ENCODE measurements around the gene HABP4.

HABP4 gene

DNA sequence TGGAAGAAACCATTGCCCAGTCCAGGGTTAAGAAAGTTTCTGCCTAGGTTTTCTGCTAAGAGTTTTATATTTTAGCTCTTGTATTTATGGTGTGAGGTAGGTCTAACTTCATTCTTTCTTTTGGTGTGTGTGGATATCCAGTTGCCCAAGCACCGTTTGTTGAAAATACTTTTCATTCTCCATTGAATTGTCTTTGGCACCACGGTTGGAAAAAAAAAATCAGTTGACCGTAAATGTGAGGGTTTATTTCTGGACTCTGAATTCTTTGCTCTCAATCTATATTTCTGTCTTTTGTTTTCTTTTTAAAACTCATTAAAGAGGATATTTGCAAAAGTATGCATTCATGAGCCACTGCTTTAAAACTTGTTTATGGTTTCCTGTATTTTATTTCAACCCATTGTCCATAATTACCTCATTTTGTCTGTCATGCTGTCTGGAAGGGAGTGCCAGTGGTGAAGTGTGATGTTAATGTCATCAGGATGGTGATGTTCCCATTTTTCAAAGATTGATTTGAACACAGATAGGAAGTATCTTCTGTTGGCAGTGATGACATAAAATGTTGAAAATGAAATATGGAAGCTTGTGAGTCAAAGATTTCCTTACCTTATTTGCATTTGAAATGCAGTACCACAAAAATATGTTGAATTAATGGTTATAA, 33.9 kb downstream of the HABP4 start:
- no peak overlapping the region for H3K9ac ChIP-seq (ENCODE audit: low read depth, low read length)

DNA sequence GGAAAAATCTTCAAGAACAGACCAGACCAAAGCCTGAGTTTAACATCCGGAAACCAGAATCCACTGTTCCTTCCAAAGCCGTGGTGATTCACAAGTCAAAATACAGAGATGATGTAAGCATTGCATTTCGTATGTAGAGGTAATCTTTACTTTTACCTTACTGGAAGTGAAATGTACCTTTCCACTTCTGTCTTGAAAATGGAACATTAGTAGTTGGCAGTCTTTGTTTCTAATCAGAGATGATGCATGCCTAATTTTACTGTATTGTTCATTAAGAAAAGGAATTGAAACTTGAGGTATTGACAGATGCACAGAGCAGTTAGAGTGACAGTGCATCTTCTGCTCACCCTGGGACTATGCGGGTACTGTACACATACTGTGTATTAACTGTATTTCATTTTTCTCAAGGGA, 34.6 kb downstream of the HABP4 start:
- H3K4me1 ChIP-seq (ENCODE audit: control insufficient read depth, insufficient read depth, low read length), result no peaks in the 10 kb centered on the region
- H3K9me3 ChIP-seq (ENCODE audit: control insufficient read depth, insufficient read depth, low read length), result no peaks in the 10 kb centered on the region
- H3K27me3 ChIP-seq (ENCODE audit: control insufficient read depth, insufficient read depth, low read length), result no peaks in the 10 kb centered on the region
- peaks cover 5% of the 10 kb centered on the region for H3K36me3 ChIP-seq (ENCODE audit: control insufficient read depth, insufficient read depth, low read length)
- H3K9ac ChIP-seq (ENCODE audit: low read depth, low read length), result no peak overlapping the region
- no peak overlapping the region for H3K4me3 ChIP-seq (ENCODE audit: low read depth, low read length)

More for the DNA sequence above, 33.9 kb downstream of the HABP4 start:
- Histone ChIP-seq H3K27me3 (ENCODE audit: control insufficient read depth, insufficient read depth, low read length) (no peaks in the 10 kb centered on the region), H3K9me3 (ENCODE audit: control insufficient read depth, insufficient read depth, low read length) (no peaks in the 10 kb centered on the region), H3K36me3 (ENCODE audit: control insufficient read depth, insufficient read depth, low read length) (peaks cover 5% of the 10 kb centered on the region), H3K4me3 (ENCODE audit: low read depth, low read length) (no peak overlapping the region), H3K4me1 (ENCODE audit: control insufficient read depth, insufficient read depth, low read length) (no peaks in the 10 kb centered on the region)

DNA sequence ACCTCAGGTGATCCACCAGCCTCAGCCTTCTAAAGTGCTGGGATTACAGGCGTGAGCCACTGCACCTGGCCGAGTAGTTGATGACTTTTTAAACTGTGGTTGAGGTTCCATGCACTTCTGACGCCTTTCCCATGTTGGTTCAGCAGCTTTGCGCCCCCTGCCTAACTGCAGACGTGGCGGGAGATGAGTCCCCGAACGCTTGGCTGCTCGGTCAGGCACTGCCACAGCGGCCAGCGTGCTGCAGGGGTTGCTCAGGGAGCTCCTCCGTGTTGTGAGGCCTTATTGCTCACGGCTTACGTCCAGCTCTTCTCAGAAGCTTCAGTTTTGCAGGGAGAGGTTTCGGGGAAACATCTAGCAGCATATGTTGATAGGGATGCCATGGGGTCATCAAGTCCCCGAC, 35.3 kb downstream of the HABP4 start:
- H3K9ac ChIP-seq (ENCODE audit: low read depth, low read length), result no peak overlapping the region
- no peak overlapping the region for H3K4me3 ChIP-seq (ENCODE audit: low read depth, low read length)
- H3K36me3 ChIP-seq (ENCODE audit: control insufficient read depth, insufficient read depth, low read length), result peaks cover 5% of the 10 kb centered on the region
- no peaks in the 10 kb centered on the region for H3K4me1 ChIP-seq (ENCODE audit: control insufficient read depth, insufficient read depth, low read length)
- no peaks in the 10 kb centered on the region for H3K27me3 ChIP-seq (ENCODE audit: control insufficient read depth, insufficient read depth, low read length)
- H3K9me3 ChIP-seq (ENCODE audit: control insufficient read depth, insufficient read depth, low read length), result no peaks in the 10 kb centered on the region

DNA sequence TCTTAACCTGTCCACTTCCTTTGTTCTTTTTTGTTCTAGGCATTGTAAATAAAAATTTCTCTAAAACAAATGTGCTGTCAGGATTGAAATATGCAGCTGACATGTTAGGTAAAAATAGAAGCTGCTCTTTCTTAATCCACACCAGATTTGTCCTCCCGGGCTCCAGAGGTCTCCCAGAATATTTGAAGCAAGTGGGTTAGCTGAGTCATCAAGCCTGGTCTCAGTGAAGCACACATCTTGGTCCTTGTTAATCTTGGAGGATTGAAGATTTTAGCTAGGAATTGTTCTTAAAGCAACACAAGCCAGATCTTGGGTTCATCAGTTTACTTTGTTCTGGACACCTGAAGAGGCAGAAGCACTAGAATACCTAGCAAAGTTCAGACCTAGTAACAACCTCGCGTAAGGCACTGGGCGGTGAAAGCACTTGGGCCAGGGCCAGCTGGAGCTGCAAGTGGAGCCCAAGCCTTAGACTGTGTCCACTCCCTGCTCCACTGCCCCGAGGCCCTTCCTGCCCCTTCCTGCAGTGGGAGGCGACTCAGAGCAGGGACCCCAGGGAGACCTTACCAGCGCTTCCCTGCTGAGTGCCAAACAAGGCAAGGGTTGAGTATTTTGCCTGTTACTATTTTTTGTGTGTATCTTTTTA, 36.5 kb downstream of the HABP4 start:
- H3K9ac ChIP-seq (ENCODE audit: low read depth, low read length), result no peak overlapping the region
- no peak overlapping the region for H3K4me3 ChIP-seq (ENCODE audit: low read depth, low read length)
- no peaks in the 10 kb centered on the region for H3K9me3 ChIP-seq (ENCODE audit: control insufficient read depth, insufficient read depth, low read length)
- peaks cover 10% of the 10 kb centered on the region for H3K36me3 ChIP-seq (ENCODE audit: control insufficient read depth, insufficient read depth, low read length)
- no peaks in the 10 kb centered on the region for H3K27me3 ChIP-seq (ENCODE audit: control insufficient read depth, insufficient read depth, low read length)
- H3K4me1 ChIP-seq (ENCODE audit: control insufficient read depth, insufficient read depth, low read length), result no peaks in the 10 kb centered on the region

DNA sequence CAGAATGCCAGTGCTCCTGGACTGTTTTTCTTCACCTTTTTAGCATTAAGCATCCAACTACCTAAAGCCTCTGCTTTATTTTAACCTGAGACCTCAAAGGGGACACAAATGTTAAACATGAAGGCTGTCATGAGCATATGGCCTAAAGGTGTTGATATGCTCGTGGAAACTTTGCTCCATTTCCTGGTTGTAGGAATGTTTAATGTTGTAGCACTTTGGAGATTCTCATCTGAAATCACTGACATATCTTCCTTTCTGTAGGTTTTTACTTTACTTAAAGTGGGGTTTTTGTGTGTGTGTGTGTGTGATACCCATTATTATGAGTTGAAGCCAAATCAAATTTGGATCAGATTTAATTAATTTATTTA, 37.0 kb downstream of the HABP4 start:
- no peaks in the 10 kb centered on the region for H3K4me1 ChIP-seq (ENCODE audit: control insufficient read depth, insufficient read depth, low read length)
- H3K9me3 ChIP-seq (ENCODE audit: control insufficient read depth, insufficient read depth, low read length), result no peaks in the 10 kb centered on the region
- H3K27me3 ChIP-seq (ENCODE audit: control insufficient read depth, insufficient read depth, low read length), result no peaks in the 10 kb centered on the region
- no peak overlapping the region for H3K4me3 ChIP-seq (ENCODE audit: low read depth, low read length)
- no peak overlapping the region for H3K9ac ChIP-seq (ENCODE audit: low read depth, low read length)
- peaks cover 10% of the 10 kb centered on the region for H3K36me3 ChIP-seq (ENCODE audit: control insufficient read depth, insufficient read depth, low read length)

DNA sequence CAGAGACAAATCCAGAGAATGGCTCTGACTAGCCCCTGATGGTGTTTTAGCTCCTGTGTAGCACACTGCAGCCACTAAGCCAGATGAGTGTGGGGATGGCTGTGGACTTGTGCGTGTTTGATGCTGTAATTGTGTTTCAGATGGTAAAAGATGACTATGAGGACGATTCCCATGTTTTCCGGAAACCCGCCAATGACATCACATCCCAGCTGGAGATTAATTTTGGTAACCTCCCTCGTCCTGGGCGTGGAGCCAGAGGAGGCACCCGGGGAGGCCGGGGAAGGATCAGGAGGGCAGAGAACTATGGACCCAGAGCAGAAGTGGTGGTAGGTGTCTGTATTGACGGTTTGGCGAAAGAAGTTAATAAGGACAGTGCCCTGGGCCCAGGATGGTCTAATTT, 38.0 kb downstream of the HABP4 start:
- H3K9ac ChIP-seq (ENCODE audit: low read depth, low read length), result no peak overlapping the region
- H3K9me3 ChIP-seq (ENCODE audit: control insufficient read depth, insufficient read depth, low read length), result no peaks in the 10 kb centered on the region
- H3K4me3 ChIP-seq (ENCODE audit: low read depth, low read length), result no peak overlapping the region
- no peaks in the 10 kb centered on the region for H3K27me3 ChIP-seq (ENCODE audit: control insufficient read depth, insufficient read depth, low read length)
- H3K36me3 ChIP-seq (ENCODE audit: control insufficient read depth, insufficient read depth, low read length), result peaks cover 13% of the 10 kb centered on the region
- H3K4me1 ChIP-seq (ENCODE audit: control insufficient read depth, insufficient read depth, low read length), result no peaks in the 10 kb centered on the region

DNA sequence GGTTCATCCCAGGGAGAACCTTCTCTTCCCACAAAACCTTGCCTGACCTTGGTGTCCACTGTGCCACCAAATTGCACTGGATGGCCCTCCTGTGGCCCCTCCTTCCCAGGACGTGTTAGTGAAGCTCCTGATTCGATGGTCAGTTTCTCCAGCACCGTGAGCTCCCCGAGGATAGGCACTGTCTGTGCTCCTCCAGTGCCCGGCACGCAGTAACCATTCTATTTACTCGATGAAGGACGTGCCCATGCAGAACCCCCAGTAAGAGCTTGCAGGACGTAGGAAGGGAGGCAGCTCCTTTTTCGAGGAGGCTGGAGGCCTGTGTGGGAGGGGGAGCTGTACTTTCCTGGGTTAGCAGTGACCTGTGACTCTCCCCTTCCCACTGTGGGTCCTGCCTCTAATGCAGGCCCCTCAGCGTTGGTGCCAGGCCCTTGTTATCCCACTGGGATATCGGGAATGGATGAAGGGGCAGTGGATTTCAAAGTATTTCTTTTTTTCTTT, 39.6 kb downstream of the HABP4 start:
- peaks cover 15% of the 10 kb centered on the region for H3K36me3 ChIP-seq (ENCODE audit: control insufficient read depth, insufficient read depth, low read length)
- no peaks in the 10 kb centered on the region for H3K4me1 ChIP-seq (ENCODE audit: control insufficient read depth, insufficient read depth, low read length)
- H3K9me3 ChIP-seq (ENCODE audit: control insufficient read depth, insufficient read depth, low read length), result no peaks in the 10 kb centered on the region
- H3K9ac ChIP-seq (ENCODE audit: low read depth, low read length), result no peak overlapping the region
- no peaks in the 10 kb centered on the region for H3K27me3 ChIP-seq (ENCODE audit: control insufficient read depth, insufficient read depth, low read length)
- H3K4me3 ChIP-seq (ENCODE audit: low read depth, low read length), result no peak overlapping the region

DNA sequence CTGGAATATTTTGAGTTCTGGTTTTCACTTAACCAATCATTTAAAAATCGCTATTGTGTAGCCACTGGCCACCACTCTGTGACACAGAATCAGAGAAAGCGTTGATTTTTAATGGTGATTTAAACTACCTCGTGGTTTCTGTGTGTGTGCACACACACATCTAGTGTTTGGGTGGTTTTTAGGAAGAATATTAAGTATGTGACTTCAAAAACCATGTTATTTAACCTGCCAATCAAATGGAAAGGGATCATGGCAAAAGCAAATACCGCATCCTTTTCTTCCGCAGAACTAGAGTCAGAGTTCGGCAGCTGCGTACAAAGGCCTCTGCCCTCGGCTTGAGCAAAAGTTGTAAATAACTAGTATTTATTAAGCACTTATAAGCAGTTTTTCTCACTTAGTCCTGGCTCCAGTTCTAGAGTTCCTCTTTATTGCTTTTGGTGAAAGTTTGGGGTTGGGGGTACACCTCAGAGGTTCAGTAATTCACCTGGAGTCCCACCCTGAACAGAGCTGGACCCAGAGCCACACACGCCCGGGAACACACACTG, 40.6 kb downstream of the HABP4 start:
- H3K4me1 ChIP-seq (ENCODE audit: control insufficient read depth, insufficient read depth, low read length), result no peaks in the 10 kb centered on the region
- no peaks in the 10 kb centered on the region for H3K9me3 ChIP-seq (ENCODE audit: control insufficient read depth, insufficient read depth, low read length)
- H3K27me3 ChIP-seq (ENCODE audit: control insufficient read depth, insufficient read depth, low read length), result no peaks in the 10 kb centered on the region
- no peak overlapping the region for H3K9ac ChIP-seq (ENCODE audit: low read depth, low read length)
- peaks cover 15% of the 10 kb centered on the region for H3K36me3 ChIP-seq (ENCODE audit: control insufficient read depth, insufficient read depth, low read length)
- no peak overlapping the region for H3K4me3 ChIP-seq (ENCODE audit: low read depth, low read length)

DNA sequence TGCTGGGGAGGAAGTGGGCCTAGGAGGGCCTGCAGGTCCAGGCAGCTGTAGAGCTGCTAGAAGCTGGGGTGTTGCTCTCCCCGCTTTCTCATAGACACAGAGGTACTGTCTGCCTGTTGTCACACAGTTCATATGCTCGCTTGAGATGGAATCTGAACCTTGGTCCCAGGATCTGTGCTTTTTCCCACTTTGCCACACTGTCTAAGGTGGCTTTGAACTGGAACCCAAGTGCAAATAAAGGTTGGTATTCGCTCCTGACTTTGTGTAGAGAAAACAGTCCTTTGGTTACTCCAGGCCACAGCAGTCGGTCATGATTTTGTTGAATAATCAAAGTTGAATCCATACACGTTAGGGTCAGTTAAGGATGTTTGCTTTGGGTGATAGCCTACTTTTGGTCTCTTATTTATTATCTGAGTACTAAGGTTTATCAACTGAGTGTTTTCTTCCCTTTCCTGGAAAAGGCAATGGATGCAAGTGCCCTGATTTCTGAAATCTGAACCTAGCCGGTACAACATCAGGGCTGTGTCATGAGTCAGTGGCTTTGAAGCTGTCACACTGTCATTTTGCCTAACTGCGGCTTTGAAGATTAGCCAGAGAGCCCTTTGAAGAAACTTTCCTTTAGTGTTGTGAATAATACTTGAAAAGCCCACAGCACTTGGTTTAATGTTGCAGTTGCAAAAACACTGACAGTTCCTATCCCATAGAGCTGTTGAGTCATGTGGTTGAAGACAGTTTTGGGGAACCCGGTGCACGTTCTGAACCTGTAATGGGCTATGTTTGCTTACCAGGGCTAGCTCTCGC, 41.3 kb downstream of the HABP4 start:
- no peaks in the 10 kb centered on the region for H3K4me1 ChIP-seq (ENCODE audit: control insufficient read depth, insufficient read depth, low read length)
- peaks cover 19% of the 10 kb centered on the region for H3K36me3 ChIP-seq (ENCODE audit: control insufficient read depth, insufficient read depth, low read length)

DNA sequence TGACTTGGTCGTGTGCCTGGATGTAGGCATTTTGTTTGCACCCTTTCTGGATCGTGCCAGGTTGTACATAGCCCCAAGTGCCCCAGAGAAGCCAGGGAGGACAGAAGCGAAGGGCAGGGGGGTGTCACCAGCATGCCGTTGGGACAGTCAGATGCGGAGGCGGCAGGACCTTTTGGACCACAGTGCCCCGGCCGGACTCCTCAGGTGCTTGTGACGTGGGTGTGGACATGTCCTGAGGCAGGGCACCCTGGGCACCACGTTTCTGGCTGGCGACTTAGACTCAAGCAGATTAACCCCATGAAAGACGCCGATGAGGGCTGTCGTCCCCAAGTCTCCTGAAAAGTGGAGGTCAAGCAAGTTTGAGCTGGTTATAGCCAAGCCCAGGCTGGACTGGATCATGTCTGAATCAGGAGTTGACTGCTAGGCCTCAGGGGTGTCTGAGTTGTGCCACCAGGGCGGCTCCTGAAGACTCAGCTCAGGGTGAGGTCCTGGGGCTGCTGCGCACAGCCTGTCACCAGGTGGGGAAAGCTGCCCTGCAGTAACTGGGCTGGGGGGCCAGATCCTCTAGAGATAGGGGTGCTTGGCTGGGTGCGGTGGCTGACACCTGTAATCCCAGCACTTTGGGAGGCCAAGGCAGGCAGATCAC, 42.0 kb downstream of the HABP4 start:
- H3K36me3 ChIP-seq (ENCODE audit: control insufficient read depth, insufficient read depth, low read length), result peaks cover 19% of the 10 kb centered on the region
- no peaks in the 10 kb centered on the region for H3K4me1 ChIP-seq (ENCODE audit: control insufficient read depth, insufficient read depth, low read length)
- H3K27me3 ChIP-seq (ENCODE audit: control insufficient read depth, insufficient read depth, low read length), result no peaks in the 10 kb centered on the region
- H3K4me3 ChIP-seq (ENCODE audit: low read depth, low read length), result no peak overlapping the region
- no peaks in the 10 kb centered on the region for H3K9me3 ChIP-seq (ENCODE audit: control insufficient read depth, insufficient read depth, low read length)
- H3K9ac ChIP-seq (ENCODE audit: low read depth, low read length), result no peak overlapping the region

More for the DNA sequence above, 41.3 kb downstream of the HABP4 start:
- H3K27me3 ChIP-seq (ENCODE audit: control insufficient read depth, insufficient read depth, low read length), result no peaks in the 10 kb centered on the region
- H3K4me3 ChIP-seq (ENCODE audit: low read depth, low read length), result no peak overlapping the region
- H3K9ac ChIP-seq (ENCODE audit: low read depth, low read length), result no peak overlapping the region
- no peaks in the 10 kb centered on the region for H3K9me3 ChIP-seq (ENCODE audit: control insufficient read depth, insufficient read depth, low read length)

DNA sequence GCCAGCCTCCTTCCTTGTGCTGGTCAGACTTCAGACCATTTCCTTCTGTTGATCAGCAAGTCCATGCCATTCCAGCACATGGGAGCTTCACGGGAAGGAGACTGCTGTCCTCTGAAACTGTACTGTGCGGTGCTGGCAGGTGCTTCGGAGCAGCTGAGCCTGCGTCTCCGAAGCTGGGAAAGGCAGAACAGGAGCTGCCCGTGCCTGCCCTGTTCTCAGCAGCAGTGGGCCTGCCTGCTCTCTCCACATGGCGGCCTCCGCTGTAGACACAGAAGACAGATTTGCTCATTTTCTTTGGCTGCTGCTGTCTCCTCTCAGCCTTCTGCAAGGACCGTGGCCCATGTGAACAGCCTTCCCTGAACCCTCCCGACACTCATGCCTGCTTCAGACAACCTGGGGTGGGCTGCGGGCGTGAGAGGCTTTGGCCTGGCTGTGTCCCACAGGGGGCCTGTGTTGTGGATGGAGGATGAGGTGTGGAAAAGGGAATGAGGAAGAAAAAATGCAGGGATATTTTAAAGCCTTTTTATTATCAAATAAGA, 43.1 kb downstream of the HABP4 start:
- Histone ChIP-seq H3K27me3 (ENCODE audit: control insufficient read depth, insufficient read depth, low read length) (no peaks in the 10 kb centered on the region), H3K36me3 (ENCODE audit: control insufficient read depth, insufficient read depth, low read length) (peaks cover 17% of the 10 kb centered on the region), H3K4me1 (ENCODE audit: control insufficient read depth, insufficient read depth, low read length) (no peaks in the 10 kb centered on the region), H3K4me3 (ENCODE audit: low read depth, low read length) (no peak overlapping the region), H3K9me3 (ENCODE audit: control insufficient read depth, insufficient read depth, low read length) (no peaks in the 10 kb centered on the region), H3K9ac (ENCODE audit: low read depth, low read length) (no peak overlapping the region)

Data from iPS-15b (cell line).